BLaER1 treated with 17β-estradiol and CSF1 and Interleukin-3, amounts not matched to agents 10 nM and 100 nM (cell line): ENCODE measurements around the gene AZU1.
"Not testable (repeated sequence)": the region's sequence is repeated elsewhere in the genome, so short reads cannot be mapped to it uniquely, and the experiment has no call there.

ENCODE experiments used
- H3K27ac ChIP-seq, 11 experiments: shearing (Covaris generic); formaldehyde crosslinking; 2 replicates each; pipeline ENCODE4 v1.8.1; 2022
- H3K27me3 ChIP-seq, 11 experiments: shearing (Covaris generic); formaldehyde crosslinking; 2 replicates each; pipeline ENCODE4 v1.8.1; 2022
- H3K36me3 ChIP-seq, 11 experiments: shearing (Covaris generic); formaldehyde crosslinking; 2 replicates each; pipeline ENCODE4 v1.8.1; 2022
- H3K4me1 ChIP-seq, 10 experiments: shearing (Covaris generic); formaldehyde crosslinking; 2 replicates each; pipeline ENCODE4 v1.8.1; 2022
- H3K4me2 ChIP-seq, 11 experiments: shearing (Covaris generic); formaldehyde crosslinking; 2 replicates each; pipeline ENCODE4 v1.8.1; 2022
- H3K4me3 ChIP-seq, 10 experiments: shearing (Covaris generic); formaldehyde crosslinking; 2 replicates each; pipeline ENCODE4 v1.8.1; 2022
- H3K9ac ChIP-seq, 11 experiments: shearing (Covaris generic); formaldehyde crosslinking; 2 replicates each; pipeline ENCODE4 v1.8.1; 2022
- H3K9me3 ChIP-seq, 11 experiments: shearing (Covaris generic); formaldehyde crosslinking; replicated peaks in 1 of 11; 2 replicates each; pipeline ENCODE4 v1.8.1; 2022
- H4K20me1 ChIP-seq, 11 experiments: shearing (Covaris generic); formaldehyde crosslinking; 2 replicates each; pipeline ENCODE4 v1.8.1; 2022
- Cebpa-rat ChIP-seq, 11 experiments: shearing (Covaris generic); IDR thresholded peaks; 2 replicates each; pipeline ENCODE4 v1.8.1; 2022

Gene AZU1

GRCh38 chr19:831407-832369 lies 4.1 kb downstream of the AZU1 start:
- peaks cover 12 to 42% (median 26%) of the 10 kb centered on the region in 11 experiments; a peak in 21 of 22 replicates for H3K27me3 ChIP-seq
- H4K20me1 ChIP-seq = peaks cover 0 to 6% (median 0%) of the 10 kb centered on the region in 11 experiments; a peak in 4 of 22 replicates
- TF ChIP-seq Cebpa-rat (IDR thresholded peaks at IDR 0.05) = no peak
- H3K27ac ChIP-seq = no peak overlapping the region
- H3K36me3 ChIP-seq = no peaks in the 10 kb centered on the region
- peak overlapping the region in 6 of 11 experiments; percentile 25 to 84 (median 76); a peak in 7 of 22 replicates for H3K4me2 ChIP-seq
- no peak overlapping the region for H3K4me3 ChIP-seq
- H3K9ac ChIP-seq = no peak overlapping the region
- H3K4me1 ChIP-seq = peaks cover 12 to 39% (median 31%) of the 10 kb centered on the region in 10 experiments
- H3K9me3 ChIP-seq = no peaks in the 10 kb centered on the region

DNA sequence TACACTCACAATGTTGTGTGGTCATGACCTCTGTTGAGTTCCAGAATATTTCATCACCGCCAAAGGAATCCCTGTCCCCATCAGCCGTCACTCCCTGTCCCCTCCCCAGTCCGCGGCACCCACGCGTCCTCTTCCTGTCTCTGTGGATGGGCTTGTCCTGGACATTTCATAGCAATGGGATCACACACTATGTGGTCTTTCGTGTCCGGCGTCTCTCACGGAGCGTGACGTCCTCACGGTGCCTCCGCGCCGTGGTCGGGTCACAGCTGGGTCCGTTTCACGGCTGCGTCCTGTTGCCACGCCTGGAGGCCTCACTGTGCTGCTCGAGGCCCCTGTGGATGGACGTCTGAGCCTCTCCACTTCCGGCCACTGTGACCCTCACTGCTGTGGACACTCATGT lies 6.6 kb downstream of the AZU1 start:
- peaks cover 6 to 50% (median 28%) of the 10 kb centered on the region in 10 experiments for H3K4me1 ChIP-seq
- no peaks in the 10 kb centered on the region for H3K9me3 ChIP-seq
- no peak overlapping the region for H3K27ac ChIP-seq
- H4K20me1 ChIP-seq = peaks cover 0 to 6% (median 0%) of the 10 kb centered on the region in 11 experiments; a peak in 3 of 22 replicates
- no peak overlapping the region for H3K4me2 ChIP-seq
- H3K9ac ChIP-seq = no peak overlapping the region
- no peak for TF ChIP-seq Cebpa-rat (IDR thresholded peaks at IDR 0.05)
- H3K4me3 ChIP-seq = no peak overlapping the region
- peaks cover 12 to 46% (median 25%) of the 10 kb centered on the region in 11 experiments; a peak in 21 of 22 replicates for H3K27me3 ChIP-seq
- no peaks in the 10 kb centered on the region for H3K36me3 ChIP-seq

DNA sequence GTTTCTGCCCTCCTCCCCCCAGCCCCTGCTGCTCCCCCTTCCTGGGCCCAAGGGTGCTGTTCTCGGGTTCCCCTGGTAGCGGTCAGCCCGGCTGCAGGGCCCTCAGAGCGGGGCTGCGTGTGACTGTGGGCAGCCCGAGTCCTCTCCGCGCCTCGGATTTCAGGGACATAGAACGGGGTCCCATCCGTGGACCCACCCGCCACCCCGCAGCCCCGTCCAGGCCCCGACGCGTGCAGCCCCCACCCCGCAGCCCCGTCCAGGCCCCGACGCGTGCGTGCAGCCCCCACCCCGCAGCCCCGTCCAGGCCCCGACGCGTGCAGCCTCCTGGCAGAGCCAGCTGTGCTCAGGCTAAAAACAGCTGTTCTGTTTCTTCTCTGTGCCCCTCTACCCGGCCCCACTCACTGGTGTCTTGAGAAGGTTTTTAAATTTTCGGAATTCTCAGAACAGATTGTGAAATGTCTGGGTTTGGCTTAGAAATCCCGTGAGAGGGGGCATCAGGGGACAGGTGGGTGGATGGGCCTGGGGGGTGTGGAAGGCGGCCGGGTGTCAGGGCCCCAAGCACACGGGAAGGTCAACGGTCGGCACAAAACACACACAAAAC lies 7.7 kb downstream of the AZU1 start:
- no peak overlapping the region for H3K9ac ChIP-seq
- H3K27me3 ChIP-seq = peaks cover 12 to 35% (median 23%) of the 10 kb centered on the region in 11 experiments; a peak in 21 of 22 replicates
- H3K36me3 ChIP-seq = no peaks in the 10 kb centered on the region
- TF ChIP-seq Cebpa-rat (IDR thresholded peaks at IDR 0.05) = no peak
- no peaks in the 10 kb centered on the region for H3K9me3 ChIP-seq
- H3K4me2 ChIP-seq = no peak overlapping the region
- H4K20me1 ChIP-seq = peaks cover 0 to 6% (median 0%) of the 10 kb centered on the region in 11 experiments; a peak in 3 of 22 replicates
- peaks cover 12 to 47% (median 29%) of the 10 kb centered on the region in 10 experiments for H3K4me1 ChIP-seq
- no peak overlapping the region for H3K27ac ChIP-seq
- no peak overlapping the region for H3K4me3 ChIP-seq

- H3K27me3 ChIP-seq = peaks cover 40 to 60% (median 49%) of the 10 kb centered on the region in 11 experiments
- H3K36me3 ChIP-seq = no peaks in the 10 kb centered on the region
- H4K20me1 ChIP-seq = peaks cover 0 to 20% (median 0%) of the 10 kb centered on the region in 11 experiments; a peak in 7 of 22 replicates
- peaks cover 19 to 44% (median 30%) of the 10 kb centered on the region in 10 experiments for H3K4me1 ChIP-seq
- no peaks in the 10 kb centered on the region for H3K9me3 ChIP-seq
- TF ChIP-seq Cebpa-rat (IDR thresholded peaks at IDR 0.05) = peak in 1 of 11 experiments; percentile 18; a peak in 1 of 22 replicates
- peak within 1 kb of the TSS; percentile 41 to 80 (median 74); a peak in 21 of 22 replicates for H3K4me2 ChIP-seq
- peak within 1 kb of the TSS in 1 of 11 experiments; percentile 49; a peak in 2 of 22 replicates for H3K9ac ChIP-seq
- H3K27ac ChIP-seq = no peak within 1 kb of the TSS
- no peak within 1 kb of the TSS for H3K4me3 ChIP-seq
Measured at GRCh38 chr19:840519-841206, 13.0 kb downstream of the AZU1 start, which contains the start of gene PRTN3. TSS of gene PRTN3 (plus strand) at chr19:840999. CDS start at chr19:841009, 10 bp downstream.

- peaks cover 54 to 71% (median 62%) of the 10 kb centered on the region in 11 experiments for H3K27me3 ChIP-seq
- not testable (repeated sequence) for H3K4me2 ChIP-seq
Measured at GRCh38 chr19:842802-843179, 15.2 kb downstream of the AZU1 start.

DNA sequence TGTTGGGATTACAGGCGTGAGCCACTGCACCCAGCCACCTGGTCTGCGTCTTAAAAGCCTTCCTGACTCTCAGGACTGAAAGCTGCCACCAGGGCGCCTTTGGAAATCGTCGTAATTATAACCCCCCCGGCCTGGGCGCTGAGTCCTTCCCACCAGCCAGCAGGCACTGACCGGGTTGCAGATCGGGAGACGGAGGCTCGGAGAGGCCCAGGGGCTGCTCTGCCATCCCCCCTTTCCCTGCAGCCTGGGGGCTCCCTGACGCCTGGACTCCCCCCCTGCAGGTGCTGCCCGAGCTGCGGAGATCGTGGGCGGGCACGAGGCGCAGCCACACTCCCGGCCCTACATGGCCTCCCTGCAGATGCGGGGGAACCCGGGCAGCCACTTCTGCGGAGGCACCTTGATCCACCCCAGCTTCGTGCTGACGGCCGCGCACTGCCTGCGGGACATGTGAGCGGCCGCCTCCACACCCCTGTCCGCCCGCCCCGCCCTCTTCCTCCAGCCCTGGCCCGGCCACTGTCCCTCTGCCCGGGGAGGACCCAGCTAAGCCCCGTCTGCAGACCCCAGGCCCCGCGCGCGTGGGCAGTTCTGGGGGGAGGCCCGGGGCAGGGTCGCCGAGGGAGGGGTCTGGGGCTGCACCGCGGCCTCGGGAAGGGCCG lies 15.7 kb downstream of the AZU1 start:
- H4K20me1 ChIP-seq = peaks cover 0 to 33% (median 5%) of the 10 kb centered on the region in 11 experiments; a peak in 9 of 22 replicates
- H3K27me3 ChIP-seq = peaks cover 59 to 76% (median 68%) of the 10 kb centered on the region in 11 experiments
- H3K9ac ChIP-seq = no peak overlapping the region
- no peak for TF ChIP-seq Cebpa-rat (IDR thresholded peaks at IDR 0.05)
- peaks cover 19 to 43% (median 32%) of the 10 kb centered on the region in 10 experiments for H3K4me1 ChIP-seq
- H3K4me2 ChIP-seq = no peak overlapping the region
- H3K4me3 ChIP-seq = no peak overlapping the region
- no peaks in the 10 kb centered on the region for H3K36me3 ChIP-seq
- no peaks in the 10 kb centered on the region for H3K9me3 ChIP-seq
- no peak overlapping the region for H3K27ac ChIP-seq

More at GRCh38 chr19:842802-843179, 15.2 kb downstream of the AZU1 start:
- peaks cover 19 to 40% (median 28%) of the 10 kb centered on the region in 10 experiments for H3K4me1 ChIP-seq
- not testable (repeated sequence) for H3K9me3 ChIP-seq, H3K9ac ChIP-seq, H3K36me3 ChIP-seq, H3K27ac ChIP-seq, H3K4me3 ChIP-seq
- peaks cover 0 to 32% (median 5%) of the 10 kb centered on the region in 11 experiments; a peak in 9 of 22 replicates for H4K20me1 ChIP-seq

- no peak overlapping the region for H3K4me2 ChIP-seq
- peaks cover 65 to 83% (median 74%) of the 10 kb centered on the region in 11 experiments for H3K27me3 ChIP-seq
- H3K27ac ChIP-seq = no peak overlapping the region
- no peaks in the 10 kb centered on the region for H3K36me3 ChIP-seq
- H4K20me1 ChIP-seq = peaks cover 0 to 33% (median 5%) of the 10 kb centered on the region in 11 experiments; a peak in 9 of 22 replicates
- peaks cover 16 to 38% (median 28%) of the 10 kb centered on the region in 10 experiments for H3K4me1 ChIP-seq
- no peak overlapping the region for H3K4me3 ChIP-seq
- no peak for TF ChIP-seq Cebpa-rat (IDR thresholded peaks at IDR 0.05)
- H3K9me3 ChIP-seq = no peaks in the 10 kb centered on the region
- H3K9ac ChIP-seq = no peak overlapping the region
Measured at GRCh38 chr19:843836-844545, 16.4 kb downstream of the AZU1 start.
